ENCODE data around the gene HERPUD1.

- TF ChIP-seq, protein P1, sequence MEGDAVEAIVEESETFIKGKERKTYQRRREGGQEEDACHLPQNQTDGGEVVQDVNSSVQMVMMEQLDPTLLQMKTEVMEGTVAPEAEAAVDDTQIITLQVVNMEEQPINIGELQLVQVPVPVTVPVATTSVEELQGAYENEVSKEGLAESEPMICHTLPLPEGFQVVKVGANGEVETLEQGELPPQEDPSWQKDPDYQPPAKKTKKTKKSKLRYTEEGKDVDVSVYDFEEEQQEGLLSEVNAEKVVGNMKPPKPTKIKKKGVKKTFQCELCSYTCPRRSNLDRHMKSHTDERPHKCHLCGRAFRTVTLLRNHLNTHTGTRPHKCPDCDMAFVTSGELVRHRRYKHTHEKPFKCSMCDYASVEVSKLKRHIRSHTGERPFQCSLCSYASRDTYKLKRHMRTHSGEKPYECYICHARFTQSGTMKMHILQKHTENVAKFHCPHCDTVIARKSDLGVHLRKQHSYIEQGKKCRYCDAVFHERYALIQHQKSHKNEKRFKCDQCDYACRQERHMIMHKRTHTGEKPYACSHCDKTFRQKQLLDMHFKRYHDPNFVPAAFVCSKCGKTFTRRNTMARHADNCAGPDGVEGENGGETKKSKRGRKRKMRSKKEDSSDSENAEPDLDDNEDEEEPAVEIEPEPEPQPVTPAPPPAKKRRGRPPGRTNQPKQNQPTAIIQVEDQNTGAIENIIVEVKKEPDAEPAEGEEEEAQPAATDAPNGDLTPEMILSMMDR (IDR thresholded peaks at IDR 0.05; ENCODE audit: borderline replicate concordance, extremely low read depth, low read length, poor library complexity, severe bottlenecking): no peak
- no peak for TF ChIP-seq EZH2 (IDR thresholded peaks at IDR 0.05; ENCODE audit: borderline replicate concordance, low read depth, low read length, severe bottlenecking)
Observed at GRCh38 chr16:56960681-56961281, 28.8 kb downstream of the HERPUD1 start.
